Measurements from ENCODE around the gene SPRED2.
"Not testable (repeated sequence)": the region's sequence is repeated elsewhere in the genome, so short reads cannot be mapped to it uniquely, and the experiment has no call there.

SPRED2 gene

DNA sequence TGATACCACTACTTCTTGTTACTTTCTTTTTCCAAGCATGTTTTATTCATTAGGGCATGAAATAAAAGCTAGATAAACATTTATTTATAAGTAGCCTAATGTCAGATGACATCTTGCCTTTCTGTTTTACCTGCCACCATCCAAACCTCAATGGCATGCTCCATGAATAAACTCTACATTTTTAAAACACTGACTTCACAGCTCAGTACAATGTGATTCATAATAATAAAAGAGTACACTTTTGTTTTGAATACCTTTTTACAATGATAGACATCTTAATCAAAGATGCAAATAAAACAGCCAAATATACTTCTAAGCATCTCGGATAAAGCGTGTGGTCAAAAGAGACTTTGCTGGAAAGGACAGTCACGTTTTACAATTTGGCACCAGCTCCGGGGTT lies 88.2 kb downstream of the SPRED2 start:
- Mint-ChIP-seq H3K9me3 (no peaks in the 10 kb centered on the region), H3K4me3 (peak overlapping the region; percentile 11 to 32), H3K27ac (no peak overlapping the region), H3K27me3 (peaks cover 0 to 11% of the 10 kb centered on the region in 2 donors), H3K4me1 (ENCODE audit: low read depth in 2 of 2) (peaks cover 0 to 4% of the 10 kb centered on the region in 2 donors), H3K36me3 (ENCODE audit: insufficient read depth) (no peaks in the 10 kb centered on the region)
- ATAC-seq (replicated peaks) = no peak
- DNase-seq = no peak

DNA sequence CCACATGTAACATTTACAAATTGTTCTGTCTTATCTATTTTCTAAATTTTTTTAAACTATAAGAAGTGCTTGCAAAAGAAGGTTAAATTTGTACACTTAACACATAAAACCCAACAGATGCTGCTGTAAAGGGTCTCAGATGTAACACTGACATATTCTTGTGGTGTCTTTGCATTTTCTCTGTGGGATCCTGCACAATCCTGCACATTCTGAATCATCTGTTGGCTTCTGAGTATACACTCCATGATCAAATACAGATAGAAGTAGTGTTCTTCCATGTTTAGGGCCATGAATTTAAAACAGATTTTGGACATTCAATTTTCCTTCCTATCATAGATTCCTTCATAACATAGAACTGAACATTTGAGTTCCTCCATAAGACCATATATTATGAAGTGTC lies 89.0 kb downstream of the SPRED2 start:
- Mint-ChIP-seq H3K4me3 (no peak overlapping the region), H3K27me3 (peaks cover 0 to 11% of the 10 kb centered on the region in 2 donors), H3K27ac (no peak overlapping the region), H3K4me1 (ENCODE audit: low read depth in 2 of 2) (peaks cover 0 to 4% of the 10 kb centered on the region in 2 donors), H3K36me3 (ENCODE audit: insufficient read depth) (no peaks in the 10 kb centered on the region), H3K9me3 (no peaks in the 10 kb centered on the region)
- no peak for ATAC-seq (replicated peaks)
- DNase-seq = no peak

DNA sequence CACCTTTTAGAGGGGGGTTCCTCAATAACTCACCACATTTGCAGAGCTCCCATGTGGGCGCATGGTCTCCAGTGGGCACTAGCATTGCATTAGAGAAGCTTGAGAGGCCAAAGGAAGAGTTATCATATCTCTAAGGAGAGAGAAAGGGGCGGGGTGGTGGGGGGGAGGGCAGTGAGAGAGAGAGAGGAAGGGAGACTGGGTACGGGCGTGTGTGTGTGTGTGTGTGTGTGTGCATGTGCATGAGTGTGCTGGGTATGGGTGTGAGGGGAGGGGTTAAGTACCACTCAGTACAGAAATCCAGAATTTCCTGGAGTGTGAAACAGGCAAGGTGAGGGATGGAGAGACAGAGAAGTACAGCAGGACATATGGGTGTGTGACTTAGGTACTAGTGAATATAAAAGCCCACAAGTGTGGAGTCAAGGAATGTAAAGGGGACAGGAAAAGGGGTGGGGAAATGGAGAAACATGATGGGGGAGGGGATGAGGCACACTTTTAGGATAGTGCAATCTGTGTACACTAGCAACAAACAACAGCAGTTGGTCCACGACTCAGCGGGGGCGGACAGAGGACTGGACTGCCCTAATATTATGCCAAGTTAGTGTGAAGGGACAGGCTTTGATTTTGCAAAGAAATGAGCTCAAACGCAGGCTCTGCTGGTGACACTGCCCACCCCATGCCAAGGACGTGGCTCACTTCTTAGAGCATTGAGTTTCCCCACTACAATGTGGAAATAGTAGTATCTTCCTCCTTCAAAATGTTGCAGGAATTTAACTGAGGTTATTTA lies 91.3 kb downstream of the SPRED2 start:
- no peak overlapping the region for H3K4me3 Mint-ChIP-seq
- no peaks in the 10 kb centered on the region for H3K9me3 Mint-ChIP-seq
- ATAC-seq (replicated peaks) (no peak), DNase-seq (no peak)
- no peak overlapping the region for H3K27ac Mint-ChIP-seq
- H3K36me3 Mint-ChIP-seq (ENCODE audit: insufficient read depth) = no peaks in the 10 kb centered on the region
- H3K4me1 Mint-ChIP-seq (ENCODE audit: low read depth in 2 of 2) = peaks cover 0 to 4% of the 10 kb centered on the region in 2 donors
- peaks cover 0 to 4% of the 10 kb centered on the region in 2 donors for H3K27me3 Mint-ChIP-seq

DNA sequence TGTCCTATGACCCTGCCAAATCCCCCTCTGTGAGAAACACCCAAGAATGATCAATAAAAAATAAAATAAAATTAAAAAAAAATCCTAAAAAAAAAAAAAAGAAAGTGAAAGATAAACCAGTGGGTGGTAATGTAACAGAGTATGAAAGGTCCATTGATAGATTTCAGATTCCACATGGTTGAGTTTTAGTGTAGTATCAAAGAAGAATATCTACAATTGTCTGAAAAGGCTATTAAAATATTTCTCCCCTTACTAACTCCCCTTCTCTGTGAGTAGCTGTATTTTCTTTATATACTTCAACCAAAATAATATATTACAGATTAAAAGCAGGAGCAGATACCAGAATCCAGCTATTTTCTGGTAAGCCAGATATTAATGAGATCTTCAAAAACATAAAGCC lies 92.8 kb downstream of the SPRED2 start:
- Mint-ChIP-seq H3K36me3 (ENCODE audit: insufficient read depth) (no peaks in the 10 kb centered on the region), H3K27me3 (no peaks in the 10 kb centered on the region), H3K9me3 (no peaks in the 10 kb centered on the region), H3K4me3 (no peak overlapping the region), H3K27ac (no peak overlapping the region), H3K4me1 (ENCODE audit: low read depth in 2 of 2) (peaks cover 0 to 4% of the 10 kb centered on the region in 2 donors)
- ATAC-seq (replicated peaks) = no peak
- DNase-seq = no peak

DNA sequence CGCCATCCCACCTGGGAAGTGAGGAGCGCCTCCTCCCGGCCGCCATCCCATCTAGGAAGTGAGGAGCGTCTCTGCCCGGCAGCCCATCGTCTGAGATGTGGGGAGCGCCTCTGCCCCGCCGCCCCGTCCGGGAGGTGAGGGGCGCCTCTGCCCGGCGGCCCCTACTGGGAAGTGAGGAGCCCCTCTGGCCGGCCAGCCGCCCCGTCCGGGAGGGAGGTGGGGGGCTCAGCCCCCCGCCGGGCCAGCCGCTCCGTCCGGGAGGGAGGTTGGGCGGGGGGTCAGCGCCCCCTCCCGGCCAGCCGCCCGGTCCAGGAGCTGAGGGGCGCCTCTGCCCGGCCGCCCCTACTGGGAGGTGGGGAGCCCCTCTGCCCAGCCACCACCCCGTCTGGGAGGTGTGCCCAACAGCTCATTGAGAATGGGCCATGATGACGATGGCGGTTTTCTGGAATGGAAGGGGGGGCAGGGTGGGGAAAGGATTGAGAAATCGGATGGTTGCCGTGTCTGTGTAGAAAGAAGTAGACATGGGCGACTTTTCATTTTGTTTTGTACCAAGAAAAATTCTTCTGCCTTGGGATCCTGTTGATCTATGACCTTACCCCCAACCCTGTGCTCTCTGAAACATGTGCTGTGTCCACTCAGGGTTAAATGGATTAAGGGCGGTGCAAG lies 93.4 kb downstream of the SPRED2 start:
- DNase-seq; H3K36me3 Mint-ChIP-seq (ENCODE audit: insufficient read depth); H3K9me3 Mint-ChIP-seq; H3K4me1 Mint-ChIP-seq (ENCODE audit: low read depth in 2 of 2); H3K27me3 Mint-ChIP-seq; ATAC-seq (replicated peaks); H3K27ac Mint-ChIP-seq; H3K4me3 Mint-ChIP-seq: not testable (repeated sequence)

DNA sequence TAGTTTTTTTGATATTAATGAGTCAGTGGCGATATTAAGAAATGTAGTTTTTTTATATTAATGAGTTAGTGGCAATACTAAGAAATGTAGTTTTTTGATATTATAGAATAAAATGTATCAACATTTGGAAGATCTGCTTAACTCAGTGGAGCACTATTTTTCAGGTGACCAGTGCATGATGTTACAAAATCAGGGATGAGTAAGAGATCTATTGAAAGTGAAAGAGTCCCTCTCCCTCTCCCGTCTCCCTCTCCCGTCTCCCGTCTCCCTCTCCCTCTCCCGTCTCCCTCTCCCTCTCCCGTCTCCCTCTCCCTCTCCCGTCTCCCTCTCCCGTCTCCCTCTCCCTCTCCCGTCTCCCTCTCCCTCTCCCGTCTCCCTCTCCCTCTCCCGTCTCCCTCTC lies 94.5 kb downstream of the SPRED2 start:
- not testable (repeated sequence) for H3K27me3 Mint-ChIP-seq; H3K4me3 Mint-ChIP-seq; DNase-seq; H3K27ac Mint-ChIP-seq; H3K36me3 Mint-ChIP-seq (ENCODE audit: insufficient read depth); ATAC-seq (replicated peaks); H3K9me3 Mint-ChIP-seq; H3K4me1 Mint-ChIP-seq (ENCODE audit: low read depth in 2 of 2)

DNA sequence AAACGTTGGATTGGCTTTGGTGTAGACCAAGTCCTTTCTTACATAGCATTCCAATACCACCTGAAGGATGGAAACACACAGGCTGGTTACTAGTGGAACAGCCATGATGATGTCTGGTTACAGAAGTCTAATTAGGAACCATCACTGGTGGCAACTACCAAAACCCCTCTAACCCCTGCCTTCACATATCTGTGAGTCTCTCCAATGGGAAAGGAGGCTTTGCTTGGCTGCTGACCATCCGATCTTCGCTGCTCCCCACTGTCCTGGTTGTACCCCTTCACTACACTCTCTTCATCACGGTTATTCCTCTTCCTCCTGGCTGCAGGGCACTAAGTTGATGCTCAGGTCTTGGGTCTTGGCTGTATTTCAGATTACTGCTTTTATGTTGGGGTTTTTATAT lies 97.7 kb downstream of the SPRED2 start:
- Mint-ChIP-seq H3K4me1 (ENCODE audit: low read depth in 2 of 2) (no peaks in the 10 kb centered on the region), H3K4me3 (no peak overlapping the region), H3K9me3 (no peaks in the 10 kb centered on the region), H3K27me3 (no peaks in the 10 kb centered on the region), H3K36me3 (ENCODE audit: insufficient read depth) (no peaks in the 10 kb centered on the region), H3K27ac (no peak overlapping the region)
- DNase-seq (no peak), ATAC-seq (replicated peaks) (no peak)

- H3K4me3 Mint-ChIP-seq = no peak overlapping the region
- no peak overlapping the region for H3K27ac Mint-ChIP-seq
- DNase-seq (no peak), ATAC-seq (replicated peaks) (no peak)
- H3K9me3 Mint-ChIP-seq = no peaks in the 10 kb centered on the region
- no peaks in the 10 kb centered on the region for H3K36me3 Mint-ChIP-seq (ENCODE audit: insufficient read depth)
- H3K27me3 Mint-ChIP-seq = no peaks in the 10 kb centered on the region
- no peaks in the 10 kb centered on the region for H3K4me1 Mint-ChIP-seq (ENCODE audit: low read depth in 2 of 2)
Observed at GRCh38 chr2:65331336-65332025, 100.9 kb downstream of the SPRED2 start.

DNA sequence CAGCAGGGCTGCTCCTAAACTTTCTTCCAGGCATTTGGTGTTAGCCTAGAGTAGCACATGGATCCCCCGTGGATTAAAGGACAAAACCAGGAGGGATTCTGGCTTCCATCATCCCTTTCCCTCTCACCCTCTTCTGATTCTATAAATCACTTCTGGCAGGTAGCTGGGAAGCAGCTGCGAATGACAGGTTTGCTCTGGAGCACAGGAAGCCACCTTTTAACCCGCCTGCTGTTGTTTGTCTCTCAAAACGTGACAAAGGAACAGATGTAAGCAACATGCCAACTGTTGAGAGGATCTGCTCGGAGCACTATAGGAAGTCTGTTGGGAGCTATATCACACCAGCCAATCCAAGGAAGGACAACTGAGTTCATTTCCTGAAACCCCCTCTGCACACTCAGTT lies 102.9 kb downstream of the SPRED2 start:
- no peaks in the 10 kb centered on the region for H3K27me3 Mint-ChIP-seq

DNA sequence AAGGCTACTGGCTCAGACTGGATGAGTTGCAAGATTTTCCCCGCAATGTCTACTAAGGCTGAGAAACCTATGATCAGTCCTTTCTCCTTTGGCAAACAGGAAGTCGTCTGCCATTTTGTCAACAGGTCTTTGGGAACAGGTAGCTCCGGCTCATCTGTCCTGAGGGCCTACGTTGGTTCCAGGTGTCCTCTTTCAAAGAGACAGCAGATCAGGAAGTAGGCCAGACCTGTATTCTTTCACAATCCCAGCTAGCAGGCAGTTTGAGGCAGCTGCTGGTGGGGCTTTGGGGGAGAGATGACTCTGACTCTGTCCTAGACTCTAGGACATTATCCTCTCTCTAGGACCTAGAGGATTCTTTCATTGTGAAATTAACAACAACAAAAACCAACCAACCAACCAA lies 106.1 kb downstream of the SPRED2 start:
- no peak overlapping the region for H3K4me3 Mint-ChIP-seq
- no peak overlapping the region for H3K27ac Mint-ChIP-seq
- DNase-seq (no peak), ATAC-seq (replicated peaks) (no peak)
- H3K4me1 Mint-ChIP-seq (ENCODE audit: low read depth in 2 of 2) = no peaks in the 10 kb centered on the region
- H3K36me3 Mint-ChIP-seq (ENCODE audit: insufficient read depth) = no peaks in the 10 kb centered on the region
- no peaks in the 10 kb centered on the region for H3K9me3 Mint-ChIP-seq
- no peaks in the 10 kb centered on the region for H3K27me3 Mint-ChIP-seq

More for the DNA sequence above, 102.9 kb downstream of the SPRED2 start:
- no peaks in the 10 kb centered on the region for H3K36me3 Mint-ChIP-seq (ENCODE audit: insufficient read depth)
- no peak overlapping the region for H3K4me3 Mint-ChIP-seq
- ATAC-seq (replicated peaks) (no peak), DNase-seq (no peak)
- no peaks in the 10 kb centered on the region for H3K9me3 Mint-ChIP-seq
- no peaks in the 10 kb centered on the region for H3K4me1 Mint-ChIP-seq (ENCODE audit: low read depth in 2 of 2)
- no peak overlapping the region for H3K27ac Mint-ChIP-seq

DNA sequence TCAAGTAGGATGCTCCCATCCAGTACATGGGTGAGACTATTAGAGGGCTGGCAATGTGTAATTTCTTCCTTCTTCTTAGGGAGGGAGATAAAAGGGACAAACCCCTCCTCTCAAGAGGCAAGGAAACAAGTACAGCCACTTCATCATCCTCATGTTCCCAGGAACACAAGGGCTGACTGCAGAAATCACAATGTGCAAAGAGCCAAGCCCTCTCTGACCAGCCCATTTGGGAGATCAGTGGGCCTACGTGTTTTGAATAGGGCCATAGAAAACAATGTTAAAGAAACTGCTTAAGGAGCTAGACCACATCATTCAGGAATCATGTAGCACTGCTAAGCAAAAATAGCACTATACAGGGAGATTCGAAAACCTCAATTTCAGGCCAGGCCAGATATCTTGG lies 107.3 kb downstream of the SPRED2 start:
- no peak for DNase-seq
- ATAC-seq (replicated peaks) = no peak
- Mint-ChIP-seq H3K36me3 (ENCODE audit: insufficient read depth) (no peaks in the 10 kb centered on the region), H3K27me3 (no peaks in the 10 kb centered on the region), H3K4me3 (no peak overlapping the region), H3K9me3 (no peaks in the 10 kb centered on the region), H3K27ac (no peak overlapping the region), H3K4me1 (ENCODE audit: low read depth in 2 of 2) (peaks cover 0 to 8% of the 10 kb centered on the region in 2 donors)

DNA sequence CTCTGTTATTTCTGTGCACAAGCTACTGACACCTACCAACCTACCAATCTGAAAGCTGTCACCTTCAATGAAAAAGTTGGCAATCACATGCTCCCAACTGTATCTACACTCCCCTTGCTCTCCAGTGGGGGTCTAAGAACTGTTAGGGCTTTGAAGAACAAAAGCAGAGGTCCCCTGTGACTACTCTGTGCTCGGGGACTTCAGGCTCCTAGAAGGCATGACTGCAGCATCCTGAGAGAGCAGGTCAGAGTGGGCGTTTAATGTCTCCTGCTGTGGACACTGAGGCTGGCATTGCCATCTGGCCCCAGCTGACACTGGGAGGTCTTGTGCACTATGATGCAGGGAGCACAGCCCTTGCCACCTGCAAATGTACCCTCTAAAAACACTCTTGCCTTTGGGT lies 111.5 kb downstream of the SPRED2 start:
- no peaks in the 10 kb centered on the region for H3K27me3 Mint-ChIP-seq
- DNase-seq (no peak), ATAC-seq (replicated peaks) (no peak)
- H3K4me3 Mint-ChIP-seq = peak overlapping the region in 1 of 2 donors; percentile 28
- H3K4me1 Mint-ChIP-seq (ENCODE audit: low read depth in 2 of 2) = peaks cover 0 to 14% of the 10 kb centered on the region in 2 donors
- no peaks in the 10 kb centered on the region for H3K9me3 Mint-ChIP-seq
- H3K27ac Mint-ChIP-seq = peak overlapping the region; percentile 62 to 81
- no peaks in the 10 kb centered on the region for H3K36me3 Mint-ChIP-seq (ENCODE audit: insufficient read depth)

DNA sequence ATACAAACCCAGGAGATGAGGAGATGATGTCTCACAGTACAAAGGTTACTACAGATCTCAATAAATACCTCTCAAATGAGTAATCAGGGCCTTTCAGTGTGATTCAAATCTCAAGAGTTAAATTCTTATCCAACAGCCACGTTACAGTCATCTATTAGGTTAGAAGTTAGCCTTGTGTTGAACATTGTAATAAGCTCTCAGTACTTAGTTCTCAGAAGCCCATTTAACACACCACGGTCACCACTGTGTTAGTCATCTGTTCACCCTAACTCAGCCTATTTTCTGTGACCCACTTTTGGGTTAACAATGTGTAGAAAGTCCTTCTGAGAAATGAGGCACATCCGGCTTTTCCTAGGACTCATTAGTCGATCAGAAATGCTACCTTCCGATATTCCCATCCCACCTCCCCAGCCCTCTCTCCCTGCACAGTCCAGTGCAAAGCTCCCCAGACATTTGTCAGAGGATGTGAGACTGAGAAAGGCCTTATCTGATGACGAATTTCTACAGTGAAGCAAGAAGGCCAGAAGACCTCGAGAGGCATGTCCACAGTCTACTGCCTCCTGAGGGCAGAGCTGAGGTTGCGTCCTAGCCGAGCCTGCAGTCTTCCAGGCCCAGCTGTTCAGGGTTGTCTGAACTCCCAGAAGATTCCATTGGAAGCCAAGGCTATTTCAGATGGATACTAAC lies 112.2 kb downstream of the SPRED2 start:
- no peaks in the 10 kb centered on the region for H3K9me3 Mint-ChIP-seq
- peak overlapping the region; percentile 62 to 81 for H3K27ac Mint-ChIP-seq
- DNase-seq = peak in 1 of 3 experiments; percentile 4
- H3K4me3 Mint-ChIP-seq = peak overlapping the region in 1 of 2 donors; percentile 28
- H3K27me3 Mint-ChIP-seq = no peaks in the 10 kb centered on the region
- H3K36me3 Mint-ChIP-seq (ENCODE audit: insufficient read depth) = no peaks in the 10 kb centered on the region
- H3K4me1 Mint-ChIP-seq (ENCODE audit: low read depth in 2 of 2) = peaks cover 0 to 14% of the 10 kb centered on the region in 2 donors
- peak; percentile 83 for ATAC-seq (replicated peaks)
